ENCODE results near the gene SYT1.

The SYT1 gene

GRCh38 chr12:79439175-79439825 lies 574.7 kb downstream of the SYT1 start:
- no peak for DNase-seq (ENCODE audit: low spot score)

- DNase-seq (ENCODE audit: low spot score): no peak
Observed at GRCh38 chr12:79441534-79441933, 577.0 kb downstream of the SYT1 start.

- DNase-seq (ENCODE audit: low spot score): no peak
Observed at GRCh38 chr12:79442396-79442795, 577.8 kb downstream of the SYT1 start.

- DNase-seq (ENCODE audit: low spot score): no peak
Observed at GRCh38 chr12:79444089-79444488, 579.5 kb downstream of the SYT1 start.

- DNase-seq (ENCODE audit: low spot score): no peak
Observed at GRCh38 chr12:79448816-79449215, 584.2 kb downstream of the SYT1 start.

GRCh38 chr12:79451365-79451764 lies 586.8 kb downstream of the SYT1 start:
- DNase-seq (ENCODE audit: low spot score): no peak

GRCh38 chr12:79451978-79452377 lies 587.4 kb downstream of the SYT1 start:
- DNase-seq (ENCODE audit: low spot score): peak; percentile 60

GRCh38 chr12:79452906-79453305 lies 588.3 kb downstream of the SYT1 start:
- no peak for DNase-seq (ENCODE audit: low spot score)

- no peak for DNase-seq (ENCODE audit: low spot score)
Observed at GRCh38 chr12:79453820-79454219, 589.2 kb downstream of the SYT1 start.

GRCh38 chr12:79454338-79454843 lies 589.8 kb downstream of the SYT1 start:
- no peak for DNase-seq (ENCODE audit: low spot score)

- no peak for DNase-seq (ENCODE audit: low spot score)
Observed at GRCh38 chr12:79455286-79455685, 590.7 kb downstream of the SYT1 start.

GRCh38 chr12:79482323-79482722 lies 617.7 kb downstream of the SYT1 start:
- DNase-seq (ENCODE audit: low spot score): no peak

GRCh38 chr12:79482921-79483320 lies 618.3 kb downstream of the SYT1 start:
- DNase-seq (ENCODE audit: low spot score): no peak

- DNase-seq (ENCODE audit: low spot score): no peak
Observed at GRCh38 chr12:79486154-79486553, 621.6 kb downstream of the SYT1 start.

GRCh38 chr12:79487386-79488110 lies 623.0 kb downstream of the SYT1 start:
- no peak for DNase-seq (ENCODE audit: low spot score)
